ENCODE results near the gene SPARC. TPM values are rescaled to one million over a fixed set of nuclear protein-coding genes. Genes with fewer than 3 reads are reported as not detected.

The SPARC gene
- total RNA-seq, 1 experiment from 2014 or later: 339 TPM

- Histone ChIP-seq H3K27me3 (replicated peaks; ENCODE audit: insufficient read depth, low read depth, low read length, poor library complexity) (no peaks in the 10 kb centered on the region), H3K4me3 (ENCODE audit: low read depth, low read length, poor library complexity, severe bottlenecking) (no peak overlapping the region), H3K36me3 (ENCODE audit: insufficient read depth, low read length, poor library complexity, severe bottlenecking) (no peaks in the 10 kb centered on the region), H3K4me1 (ENCODE audit: insufficient read depth, low read length, poor library complexity, severe bottlenecking) (peaks cover 8% of the 10 kb centered on the region), H3K9me3 (ENCODE audit: low read depth, low read length, poor library complexity, severe bottlenecking) (no peaks in the 10 kb centered on the region), H3K27ac (ENCODE audit: low read depth, low read length, poor library complexity, severe bottlenecking) (no peak overlapping the region)
- TF ChIP-seq EZH2 (IDR thresholded peaks at IDR 0.05; ENCODE audit: borderline replicate concordance, low read depth, low read length, poor library complexity, severe bottlenecking) (no peak), CTCF (conservative IDR thresholded peaks at IDR 0.05; ENCODE audit: low read depth, low read length) (no peak)
- ChIA-PET POLR2A (ENCODE audit: low non-redundant PET) (no interaction called here), CTCF (no interaction called here)
- BruUV-seq (replicated peaks): no TSS peak
- no peak for DNase-seq (ENCODE audit: low spot score)
- intact Hi-C loops (cut with micrococcal nuclease; ENCODE audit: unreplicated experiment): no loop called here
Observed at GRCh38 chr5:151707567-151707966, 20.9 kb upstream of the SPARC start.

DNA sequence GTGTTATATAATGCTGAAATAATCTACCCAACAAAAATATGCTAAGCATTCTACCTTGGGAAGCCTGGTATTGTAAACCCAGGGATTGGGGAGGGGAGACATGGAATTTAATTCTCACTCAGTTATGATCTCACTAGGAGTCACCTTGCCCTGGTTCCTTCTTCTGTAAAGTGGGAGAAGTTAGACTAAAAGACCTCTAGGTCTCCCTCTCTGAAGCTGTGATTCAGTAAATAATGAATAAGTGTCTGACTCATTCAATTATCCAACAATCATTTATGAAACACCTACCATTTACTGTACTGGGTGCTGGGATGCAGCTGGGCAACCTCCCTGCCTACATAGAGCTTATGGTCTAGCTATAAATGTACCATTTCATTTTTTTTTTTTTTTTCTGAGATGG, 20.2 kb upstream of the SPARC start:
- no peak for DNase-seq (ENCODE audit: low spot score)
- POLR2A ChIA-PET (ENCODE audit: low non-redundant PET): no interaction called here

DNA sequence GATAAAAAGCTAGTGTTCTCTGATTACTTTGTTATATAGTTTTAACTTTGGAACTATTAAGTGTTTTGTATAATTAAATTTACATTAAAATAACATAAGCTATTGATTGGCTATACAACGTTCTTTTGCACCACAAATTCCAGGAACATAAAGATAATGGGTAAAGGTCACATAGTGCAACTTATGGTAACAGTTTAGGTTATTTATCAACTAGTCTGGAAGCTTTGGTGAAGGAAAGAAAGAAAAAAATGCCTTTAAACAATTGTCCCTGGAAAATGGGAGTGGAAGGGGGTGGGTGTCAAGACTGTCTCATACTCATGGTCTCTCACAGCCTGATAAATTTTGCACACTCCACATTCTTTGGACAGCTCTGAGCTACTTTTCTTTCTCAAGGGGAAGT, 17.1 kb upstream of the SPARC start:
- POLR2A ChIA-PET (ENCODE audit: low non-redundant PET): no interaction called here
- no peak overlapping the region for H3K27ac ChIP-seq (ENCODE audit: low read depth, low read length, poor library complexity, severe bottlenecking)
- no peaks in the 10 kb centered on the region for H3K9me3 ChIP-seq (ENCODE audit: low read depth, low read length, poor library complexity, severe bottlenecking)
- H3K4me3 ChIP-seq (ENCODE audit: low read depth, low read length, poor library complexity, severe bottlenecking): no peak overlapping the region
- no peak for DNase-seq (ENCODE audit: low spot score)
- H3K27me3 ChIP-seq (replicated peaks; ENCODE audit: insufficient read depth, low read depth, low read length, poor library complexity): no peaks in the 10 kb centered on the region
- H3K36me3 ChIP-seq (ENCODE audit: insufficient read depth, low read length, poor library complexity, severe bottlenecking): no peaks in the 10 kb centered on the region
- peaks cover 15% of the 10 kb centered on the region for H3K4me1 ChIP-seq (ENCODE audit: insufficient read depth, low read length, poor library complexity, severe bottlenecking)
- CTCF ChIA-PET: no interaction called here
- no TSS peak for BruUV-seq (replicated peaks)
- TF ChIP-seq EZH2 (IDR thresholded peaks at IDR 0.05; ENCODE audit: borderline replicate concordance, low read depth, low read length, poor library complexity, severe bottlenecking) (no peak), CTCF (conservative IDR thresholded peaks at IDR 0.05; ENCODE audit: low read depth, low read length) (no peak)
- intact Hi-C loops (cut with micrococcal nuclease; ENCODE audit: unreplicated experiment): no loop called here

More for the DNA sequence above, 20.2 kb upstream of the SPARC start:
- H3K36me3 ChIP-seq (ENCODE audit: insufficient read depth, low read length, poor library complexity, severe bottlenecking): no peaks in the 10 kb centered on the region
- intact Hi-C loops (cut with micrococcal nuclease; ENCODE audit: unreplicated experiment): no loop called here
- CTCF ChIA-PET: interaction anchor here (0.6 kb wide), 1 partner anchor 259 kb away, joined by 3 read pairs; the partner anchor contains the start of gene SLC36A1
- TF ChIP-seq CTCF (conservative IDR thresholded peaks at IDR 0.05; ENCODE audit: low read depth, low read length): no peak
- no peak for TF ChIP-seq EZH2 (IDR thresholded peaks at IDR 0.05; ENCODE audit: borderline replicate concordance, low read depth, low read length, poor library complexity, severe bottlenecking)
- BruUV-seq (replicated peaks): no TSS peak
- no peak overlapping the region for H3K4me3 ChIP-seq (ENCODE audit: low read depth, low read length, poor library complexity, severe bottlenecking)
- H3K27ac ChIP-seq (ENCODE audit: low read depth, low read length, poor library complexity, severe bottlenecking): no peak overlapping the region
- H3K9me3 ChIP-seq (ENCODE audit: low read depth, low read length, poor library complexity, severe bottlenecking): no peaks in the 10 kb centered on the region
- H3K4me1 ChIP-seq (ENCODE audit: insufficient read depth, low read length, poor library complexity, severe bottlenecking): peaks cover 8% of the 10 kb centered on the region
- no peaks in the 10 kb centered on the region for H3K27me3 ChIP-seq (replicated peaks; ENCODE audit: insufficient read depth, low read depth, low read length, poor library complexity)

Measured in A673 (cell line).